H9 (cell line): ENCODE data around the gene C16orf90. TPM values are rescaled to one million over a fixed set of nuclear protein-coding genes. Genes with fewer than 3 reads are reported as not detected.

Experiments
- DNase-seq: peaks from one replicate; pipeline ENCODE4 v3.0.0-alpha.2; 2017
- H2AFZ ChIP-seq: one replicate; pipeline ENCODE4 v1.6.1; 2013; ENCODE audit warnings: mild to moderate bottlenecking, low read length, control low read depth, moderate library complexity
- H2AK5ac ChIP-seq: 2 replicates; pipeline ENCODE4 v1.6.1; 2013; ENCODE audit warnings: low read length, control low read depth, mixed read lengths; ENCODE audit not compliant: insufficient read length
- H2BK120ac ChIP-seq: one replicate; pipeline ENCODE4 v1.6.1; 2013; ENCODE audit warnings: low read depth, mild to moderate bottlenecking, low read length, control low read depth, inconsistent platforms; ENCODE audit not compliant: poor library complexity, severe bottlenecking
- H2BK12ac ChIP-seq: 2 replicates; pipeline ENCODE4 v1.6.1; 2013; ENCODE audit warnings: low read length, control low read depth, mixed read lengths, low read depth; ENCODE audit not compliant: insufficient read length
- H2BK15ac ChIP-seq: 2 replicates; pipeline ENCODE4 v1.6.1; 2013; ENCODE audit warnings: low read depth, low read length, control low read depth
- H2BK20ac ChIP-seq: one replicate; pipeline ENCODE4 v1.6.1; 2013; ENCODE audit warnings: low read depth, mild to moderate bottlenecking, low read length, control low read depth, inconsistent platforms; ENCODE audit not compliant: poor library complexity, severe bottlenecking
- H2BK5ac ChIP-seq: 2 replicates; pipeline ENCODE4 v1.6.1; 2013; ENCODE audit warnings: low read length, control low read depth, mixed read lengths; ENCODE audit not compliant: insufficient read length
- H3K14ac ChIP-seq: 2 replicates; pipeline ENCODE4 v1.6.1; 2013; ENCODE audit warnings: low read length, control low read depth; ENCODE audit not compliant: insufficient read depth
- H3K18ac ChIP-seq: 2 replicates; pipeline ENCODE4 v1.6.1; 2013; ENCODE audit warnings: low read depth, mild to moderate bottlenecking, mixed read lengths, low read length, control low read depth; ENCODE audit not compliant: insufficient read length
- H3K23ac ChIP-seq: 2 replicates; pipeline ENCODE4 v1.6.1; 2013; ENCODE audit warnings: low read length, control low read depth, mixed read lengths, low read depth; ENCODE audit not compliant: insufficient read length
- H3K23me2 ChIP-seq: 2 replicates; pipeline ENCODE4 v1.6.1; 2013; ENCODE audit warnings: low read depth, mild to moderate bottlenecking, mixed read lengths, low read length, control low read depth; ENCODE audit not compliant: insufficient read length, poor library complexity, severe bottlenecking
- H3K27ac ChIP-seq: 2 replicates; pipeline ENCODE4 v1.5.1; 2013; ENCODE audit warnings: low read length, control low read depth, mixed read lengths, low read depth; ENCODE audit not compliant: insufficient read length
- H3K27me3 ChIP-seq: 2 replicates; pipeline ENCODE4 v1.6.1; 2013; ENCODE audit warnings: low read length, control low read depth, inconsistent platforms; ENCODE audit not compliant: insufficient read depth
- H3K4ac ChIP-seq: 2 replicates; pipeline ENCODE4 v1.6.1; 2013; ENCODE audit warnings: low read depth, mild to moderate bottlenecking, control low read depth, inconsistent platforms, low read length, moderate library complexity
- H3K4me1 ChIP-seq: 2 replicates; pipeline ENCODE4 v1.6.1; 2013; ENCODE audit warnings: low read length, control low read depth, inconsistent platforms; ENCODE audit not compliant: insufficient read depth
- H3K4me2 ChIP-seq: 2 replicates; pipeline ENCODE4 v1.6.1; 2013; ENCODE audit warnings: low read length, control low read depth, mixed read lengths; ENCODE audit not compliant: insufficient read length, insufficient read depth
- H3K56ac ChIP-seq: 2 replicates; pipeline ENCODE4 v1.6.1; 2013; ENCODE audit warnings: low read depth, mild to moderate bottlenecking, mixed read lengths, low read length, control low read depth; ENCODE audit not compliant: insufficient read length
- H3K79me1 ChIP-seq: 2 replicates; pipeline ENCODE4 v1.6.1; 2013; ENCODE audit warnings: low read depth, mild to moderate bottlenecking, moderate library complexity, low read length, control low read depth, inconsistent platforms; ENCODE audit not compliant: insufficient read depth, poor library complexity, severe bottlenecking
- H3K79me2 ChIP-seq: 2 replicates; pipeline ENCODE4 v1.6.1; 2013; ENCODE audit warnings: low read length, control low read depth, inconsistent platforms; ENCODE audit not compliant: insufficient read depth
- H3K9ac ChIP-seq: 2 replicates; pipeline ENCODE4 v1.6.1; 2013; ENCODE audit warnings: low read length, control low read depth, mixed read lengths; ENCODE audit not compliant: insufficient read length; ENCODE audit errors: extremely low read depth
- H3K9me3 ChIP-seq: one replicate; pipeline ENCODE4 v1.6.1; 2013; ENCODE audit warnings: low read depth, low read length, inconsistent platforms; ENCODE audit not compliant: control insufficient read depth
- H3T11ph ChIP-seq: one replicate; pipeline ENCODE4 v1.6.1; 2013; ENCODE audit warnings: mild to moderate bottlenecking, low read length, control low read depth, inconsistent platforms
- H4K20me1 ChIP-seq: one replicate; pipeline ENCODE4 v1.6.1; 2013; ENCODE audit not compliant: control insufficient read depth, insufficient read length, insufficient read depth
- H4K5ac ChIP-seq: 2 replicates; pipeline ENCODE4 v1.6.1; 2013; ENCODE audit warnings: low read depth, mild to moderate bottlenecking, mixed read lengths, low read length, control low read depth; ENCODE audit not compliant: insufficient read length
- H4K8ac ChIP-seq: replicated peaks from 2 replicates; pipeline ENCODE4 v1.6.1; 2013; ENCODE audit warnings: low read length, control low read depth, mixed read lengths, low read depth; ENCODE audit not compliant: insufficient read length
- H4K91ac ChIP-seq: 2 replicates; pipeline ENCODE4 v1.6.1; 2013; ENCODE audit warnings: low read depth, mild to moderate bottlenecking, moderate library complexity, mixed read lengths, low read length, control low read depth; ENCODE audit not compliant: insufficient read length
- H3K27ac Mint-ChIP-seq, 3 experiments: 2 replicates in 2 of 3; 3 replicates in 1 of 3; pipeline ENCODE4 v1.8.0; 2020 to 2021; ENCODE audit warnings: mixed read lengths in 3 of 3, mild to moderate bottlenecking in 1 of 3, moderate library complexity in 1 of 3
- H3K27me3 Mint-ChIP-seq: 2 replicates; pipeline ENCODE4 v1.8.0; 2021; ENCODE audit warnings: low read depth, mild to moderate bottlenecking, moderate library complexity, mixed read lengths
- H3K36me3 Mint-ChIP-seq, 3 experiments: 2 replicates in 2 of 3; 3 replicates in 1 of 3; pipeline ENCODE4 v1.8.0; 2020 to 2021; ENCODE audit warnings: low read depth in 3 of 3, mixed read lengths in 3 of 3; ENCODE audit not compliant: insufficient read depth in 1 of 3
- H3K4me1 Mint-ChIP-seq, 2 experiments: 2 replicates each; pipeline ENCODE4 v1.8.0; 2020; ENCODE audit warnings: mixed read lengths in 2 of 2
- H3K4me3 Mint-ChIP-seq, 2 experiments: 2 replicates in 1 of 2; 3 replicates in 1 of 2; pipeline ENCODE4 v1.8.0; 2020 to 2021; ENCODE audit warnings: mild to moderate bottlenecking in 2 of 2, mixed read lengths in 2 of 2, moderate library complexity in 1 of 2
- H3K9me3 Mint-ChIP-seq, 2 experiments: 2 replicates in 1 of 2; 3 replicates in 1 of 2; pipeline ENCODE4 v1.8.0; 2020; ENCODE audit warnings: mild to moderate bottlenecking in 2 of 2, mixed read lengths in 2 of 2, moderate library complexity in 1 of 2
- CTCF ChIP-seq: fragments of 200-600 bp; sonication (generic); conservative IDR thresholded peaks from 3 replicates; pipeline ENCODE4 v1.8.0; 2021; ENCODE audit warnings: antibody characterized with exemption, mild to moderate bottlenecking
- WGBS: extraction: QIAGEN DNeasy Blood & Tissue Kit; methylation state at CpG from one replicate; pipeline ENCODE4 v1.1.7; 2013; ENCODE audit warnings: missing lambda C conversion rate, low lambda C conversion rate, mixed read lengths; ENCODE audit not compliant: insufficient read length; ENCODE audit errors: extremely low coverage; 5-methylcytosine and 5-hydroxymethylcytosine counted together
- total RNA-seq: library from RNA; stranded (reverse); gene quantifications from 2 replicates; pipeline ENCODE4 v1.2.1, GENCODE V29; 2021

C16orf90 gene
- total RNA-seq, 1 experiment from 2014 or later: not detected

- Histone ChIP-seq H2BK5ac (no peak overlapping the region), H4K8ac (no peak overlapping the region), H2BK20ac (no peak overlapping the region), H3K18ac (no peak overlapping the region), H3K14ac (no peak overlapping the region), H2AFZ (no peak overlapping the region), H2BK120ac (no peak overlapping the region), H3K4ac (no peak overlapping the region), H3K23ac (no peak overlapping the region), H3K23me2 (peaks cover 8% of the 10 kb centered on the region), H3K79me2 (peaks cover 5% of the 10 kb centered on the region; the same call in 1 of the 2 replicates), H3K79me1 (peaks cover 4% of the 10 kb centered on the region), H3K27me3 (no peaks in the 10 kb centered on the region), H2BK12ac (no peak overlapping the region), H4K20me1 (no peaks in the 10 kb centered on the region), H3T11ph (no peak overlapping the region), H2AK5ac (no peak overlapping the region), H3K9me3 (no peaks in the 10 kb centered on the region), H3K9ac (no peak overlapping the region), H3K4me1 (peaks cover 4% of the 10 kb centered on the region; the same call in 1 of the 2 replicates), H3K4me2 (no peak overlapping the region), H3K56ac (no peak overlapping the region), H4K5ac (no peak overlapping the region), H2BK15ac (no peak overlapping the region), H3K27ac (no peak overlapping the region), H4K91ac (no peak overlapping the region)
- H3K9me3 Mint-ChIP-seq: peaks cover 5 to 7% of the 10 kb centered on the region in 2 experiments; a peak in 4 of 5 replicates
- DNase-seq: peak; percentile 50
- no CpG with 5 or more reads among the region's 5 CpGs for WGBS
- TF ChIP-seq CTCF: no peak
- H3K27ac Mint-ChIP-seq: peak overlapping the region in 2 of 3 experiments; percentile 13 to 28; a peak in 3 of 7 replicates
- H3K4me3 Mint-ChIP-seq: no peak overlapping the region
- H3K4me1 Mint-ChIP-seq: peaks cover 11 to 12% of the 10 kb centered on the region in 2 experiments
- H3K36me3 Mint-ChIP-seq: peaks cover 8 to 15% (median 11%) of the 10 kb centered on the region in 3 experiments; a peak in 6 of 7 replicates
- no peaks in the 10 kb centered on the region for H3K27me3 Mint-ChIP-seq
These were observed 41.2 kb downstream of the C16orf90 start for GRCh38 chr16:3454093-3454492.
